ENCODE data around the gene GFOD1.

- TF ChIP-seq POLR2A (IDR thresholded peaks at IDR 0.05) = no peak
- no peak for TF ChIP-seq CTCF (IDR thresholded peaks at IDR 0.05)
- TF ChIP-seq POLR2AphosphoS5 (IDR thresholded peaks at IDR 0.05) = no peak
These were observed 5.7 kb upstream of the GFOD1 start for GRCh38 chr6:13493147-13493546.
